H9 (cell line): ENCODE measurements around the gene SIRT7. TPM values are rescaled to one million over a fixed set of nuclear protein-coding genes. Genes with fewer than 3 reads are reported as not detected.

ENCODE experiments used
- DNase-seq: peaks from one replicate; pipeline ENCODE4 v3.0.0-alpha.2; 2017
- H2AFZ ChIP-seq: one replicate; pipeline ENCODE4 v1.6.1; 2013; ENCODE audit warnings: mild to moderate bottlenecking, low read length, control low read depth, moderate library complexity
- H2AK5ac ChIP-seq: 2 replicates; pipeline ENCODE4 v1.6.1; 2013; ENCODE audit warnings: low read length, control low read depth, mixed read lengths; ENCODE audit not compliant: insufficient read length
- H2BK120ac ChIP-seq: one replicate; pipeline ENCODE4 v1.6.1; 2013; ENCODE audit warnings: low read depth, mild to moderate bottlenecking, low read length, control low read depth, inconsistent platforms; ENCODE audit not compliant: poor library complexity, severe bottlenecking
- H2BK12ac ChIP-seq: 2 replicates; pipeline ENCODE4 v1.6.1; 2013; ENCODE audit warnings: low read length, control low read depth, mixed read lengths, low read depth; ENCODE audit not compliant: insufficient read length
- H2BK15ac ChIP-seq: 2 replicates; pipeline ENCODE4 v1.6.1; 2013; ENCODE audit warnings: low read depth, low read length, control low read depth
- H2BK20ac ChIP-seq: one replicate; pipeline ENCODE4 v1.6.1; 2013; ENCODE audit warnings: low read depth, mild to moderate bottlenecking, low read length, control low read depth, inconsistent platforms; ENCODE audit not compliant: poor library complexity, severe bottlenecking
- H2BK5ac ChIP-seq: 2 replicates; pipeline ENCODE4 v1.6.1; 2013; ENCODE audit warnings: low read length, control low read depth, mixed read lengths; ENCODE audit not compliant: insufficient read length
- H3K14ac ChIP-seq: 2 replicates; pipeline ENCODE4 v1.6.1; 2013; ENCODE audit warnings: low read length, control low read depth; ENCODE audit not compliant: insufficient read depth
- H3K18ac ChIP-seq: 2 replicates; pipeline ENCODE4 v1.6.1; 2013; ENCODE audit warnings: low read depth, mild to moderate bottlenecking, mixed read lengths, low read length, control low read depth; ENCODE audit not compliant: insufficient read length
- H3K23ac ChIP-seq: 2 replicates; pipeline ENCODE4 v1.6.1; 2013; ENCODE audit warnings: low read length, control low read depth, mixed read lengths, low read depth; ENCODE audit not compliant: insufficient read length
- H3K23me2 ChIP-seq: 2 replicates; pipeline ENCODE4 v1.6.1; 2013; ENCODE audit warnings: low read depth, mild to moderate bottlenecking, mixed read lengths, low read length, control low read depth; ENCODE audit not compliant: insufficient read length, poor library complexity, severe bottlenecking
- H3K27ac ChIP-seq: 2 replicates; pipeline ENCODE4 v1.5.1; 2013; ENCODE audit warnings: low read length, control low read depth, mixed read lengths, low read depth; ENCODE audit not compliant: insufficient read length
- H3K27me3 ChIP-seq: 2 replicates; pipeline ENCODE4 v1.6.1; 2013; ENCODE audit warnings: low read length, control low read depth, inconsistent platforms; ENCODE audit not compliant: insufficient read depth
- H3K4ac ChIP-seq: 2 replicates; pipeline ENCODE4 v1.6.1; 2013; ENCODE audit warnings: low read depth, mild to moderate bottlenecking, control low read depth, inconsistent platforms, low read length, moderate library complexity
- H3K4me1 ChIP-seq: 2 replicates; pipeline ENCODE4 v1.6.1; 2013; ENCODE audit warnings: low read length, control low read depth, inconsistent platforms; ENCODE audit not compliant: insufficient read depth
- H3K4me2 ChIP-seq: 2 replicates; pipeline ENCODE4 v1.6.1; 2013; ENCODE audit warnings: low read length, control low read depth, mixed read lengths; ENCODE audit not compliant: insufficient read length, insufficient read depth
- H3K56ac ChIP-seq: 2 replicates; pipeline ENCODE4 v1.6.1; 2013; ENCODE audit warnings: low read depth, mild to moderate bottlenecking, mixed read lengths, low read length, control low read depth; ENCODE audit not compliant: insufficient read length
- H3K79me1 ChIP-seq: 2 replicates; pipeline ENCODE4 v1.6.1; 2013; ENCODE audit warnings: low read depth, mild to moderate bottlenecking, moderate library complexity, low read length, control low read depth, inconsistent platforms; ENCODE audit not compliant: insufficient read depth, poor library complexity, severe bottlenecking
- H3K79me2 ChIP-seq: 2 replicates; pipeline ENCODE4 v1.6.1; 2013; ENCODE audit warnings: low read length, control low read depth, inconsistent platforms; ENCODE audit not compliant: insufficient read depth
- H3K9ac ChIP-seq: 2 replicates; pipeline ENCODE4 v1.6.1; 2013; ENCODE audit warnings: low read length, control low read depth, mixed read lengths; ENCODE audit not compliant: insufficient read length; ENCODE audit errors: extremely low read depth
- H3K9me3 ChIP-seq: one replicate; pipeline ENCODE4 v1.6.1; 2013; ENCODE audit warnings: low read depth, low read length, inconsistent platforms; ENCODE audit not compliant: control insufficient read depth
- H3T11ph ChIP-seq: one replicate; pipeline ENCODE4 v1.6.1; 2013; ENCODE audit warnings: mild to moderate bottlenecking, low read length, control low read depth, inconsistent platforms
- H4K20me1 ChIP-seq: one replicate; pipeline ENCODE4 v1.6.1; 2013; ENCODE audit not compliant: control insufficient read depth, insufficient read length, insufficient read depth
- H4K5ac ChIP-seq: 2 replicates; pipeline ENCODE4 v1.6.1; 2013; ENCODE audit warnings: low read depth, mild to moderate bottlenecking, mixed read lengths, low read length, control low read depth; ENCODE audit not compliant: insufficient read length
- H4K8ac ChIP-seq: replicated peaks from 2 replicates; pipeline ENCODE4 v1.6.1; 2013; ENCODE audit warnings: low read length, control low read depth, mixed read lengths, low read depth; ENCODE audit not compliant: insufficient read length
- H4K91ac ChIP-seq: 2 replicates; pipeline ENCODE4 v1.6.1; 2013; ENCODE audit warnings: low read depth, mild to moderate bottlenecking, moderate library complexity, mixed read lengths, low read length, control low read depth; ENCODE audit not compliant: insufficient read length
- H3K27ac Mint-ChIP-seq, 3 experiments: 2 replicates in 2 of 3; 3 replicates in 1 of 3; pipeline ENCODE4 v1.8.0; 2020 to 2021; ENCODE audit warnings: mixed read lengths in 3 of 3, mild to moderate bottlenecking in 1 of 3, moderate library complexity in 1 of 3
- H3K27me3 Mint-ChIP-seq: 2 replicates; pipeline ENCODE4 v1.8.0; 2021; ENCODE audit warnings: low read depth, mild to moderate bottlenecking, moderate library complexity, mixed read lengths
- H3K36me3 Mint-ChIP-seq, 3 experiments: 2 replicates in 2 of 3; 3 replicates in 1 of 3; pipeline ENCODE4 v1.8.0; 2020 to 2021; ENCODE audit warnings: low read depth in 3 of 3, mixed read lengths in 3 of 3; ENCODE audit not compliant: insufficient read depth in 1 of 3
- H3K4me1 Mint-ChIP-seq, 2 experiments: 2 replicates each; pipeline ENCODE4 v1.8.0; 2020; ENCODE audit warnings: mixed read lengths in 2 of 2
- H3K4me3 Mint-ChIP-seq, 2 experiments: 2 replicates in 1 of 2; 3 replicates in 1 of 2; pipeline ENCODE4 v1.8.0; 2020 to 2021; ENCODE audit warnings: mild to moderate bottlenecking in 2 of 2, mixed read lengths in 2 of 2, moderate library complexity in 1 of 2
- H3K9me3 Mint-ChIP-seq, 2 experiments: 2 replicates in 1 of 2; 3 replicates in 1 of 2; pipeline ENCODE4 v1.8.0; 2020; ENCODE audit warnings: mild to moderate bottlenecking in 2 of 2, mixed read lengths in 2 of 2, moderate library complexity in 1 of 2
- WGBS: extraction: QIAGEN DNeasy Blood & Tissue Kit; methylation state at CpG from one replicate; pipeline ENCODE4 v1.1.7; 2013; ENCODE audit warnings: missing lambda C conversion rate, low lambda C conversion rate, mixed read lengths; ENCODE audit not compliant: insufficient read length; ENCODE audit errors: extremely low coverage; 5-methylcytosine and 5-hydroxymethylcytosine counted together
- total RNA-seq: library from RNA; stranded (reverse); gene quantifications from 2 replicates; pipeline ENCODE4 v1.2.1, GENCODE V29; 2021
- TF ChIP-seq, protein P1 (sequence below): fragments of 200-600 bp; sonication (generic); conservative IDR thresholded peaks from 3 replicates; pipeline ENCODE4 v1.8.0; 2021; ENCODE audit warnings: antibody characterized with exemption, mild to moderate bottlenecking

Gene SIRT7
- total RNA-seq, 1 experiment from 2014 or later, result 29.7 TPM

DNA sequence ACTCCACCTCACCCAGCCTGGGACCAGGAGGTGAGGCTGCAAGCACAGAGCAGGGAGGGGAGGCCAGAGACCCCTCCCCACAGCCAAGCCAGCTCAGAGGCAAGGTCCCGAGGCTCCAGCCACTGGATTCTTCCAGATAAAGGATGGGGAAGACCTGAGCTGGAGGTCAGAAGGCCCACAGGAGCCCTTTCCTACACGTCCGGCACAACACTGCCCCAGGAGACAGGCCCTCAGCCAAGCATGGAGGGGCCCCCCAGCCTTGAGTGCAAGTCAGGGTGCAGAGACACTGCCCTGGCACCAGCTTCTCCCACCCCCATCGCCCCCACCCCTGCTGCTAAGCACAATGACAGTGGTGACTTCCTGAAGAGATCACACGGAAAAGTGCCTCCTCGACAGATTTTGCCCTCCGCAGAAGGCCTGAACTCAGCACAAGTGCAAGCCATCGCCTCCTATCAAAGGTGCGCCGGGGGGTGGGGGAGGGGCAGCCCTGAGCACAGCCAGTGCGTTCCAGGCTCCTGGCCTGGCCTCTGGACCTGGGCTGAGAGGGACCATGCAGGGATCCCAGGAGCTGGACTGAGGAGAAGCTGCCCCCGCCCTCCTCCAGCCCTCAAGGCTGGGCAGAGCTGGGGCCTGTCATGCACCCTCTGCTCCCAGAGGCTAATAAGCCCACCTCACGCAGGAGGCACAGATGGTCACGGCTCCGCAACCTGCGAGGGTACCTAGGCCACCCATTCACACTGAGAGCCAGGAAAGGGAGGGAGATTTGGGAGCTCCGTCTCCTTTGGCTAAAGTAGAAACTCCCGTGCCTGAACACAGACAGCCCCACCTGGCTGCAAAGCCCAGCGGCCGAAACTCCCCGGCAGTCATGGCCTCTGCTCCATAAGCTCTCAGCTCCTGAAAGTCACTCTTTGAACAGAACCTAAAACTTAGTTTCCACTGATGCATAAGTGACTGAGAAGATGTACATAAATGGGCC, 6.9 kb upstream of the SIRT7 start:
- Histone ChIP-seq H4K5ac (no peak overlapping the region), H2BK12ac (no peak overlapping the region), H3K4ac (no peak overlapping the region), H3K79me1 (peaks cover 5% of the 10 kb centered on the region), H2BK120ac (no peak overlapping the region), H3K4me1 (peaks cover 3% of the 10 kb centered on the region; the same call in 1 of the 2 replicates), H3K9ac (no peak overlapping the region), H3K23ac (no peak overlapping the region), H2BK20ac (no peak overlapping the region), H3K27me3 (no peaks in the 10 kb centered on the region), H3K56ac (no peak overlapping the region), H3K79me2 (peaks cover 22% of the 10 kb centered on the region; the same call in 1 of the 2 replicates), H3K4me2 (peak overlapping the region; percentile 5), H3K23me2 (peaks cover 11% of the 10 kb centered on the region), H3K27ac (no peak overlapping the region), H4K20me1 (no peaks in the 10 kb centered on the region), H3K14ac (no peak overlapping the region), H3K9me3 (no peaks in the 10 kb centered on the region), H2AK5ac (no peak overlapping the region), H2BK15ac (no peak overlapping the region), H4K8ac (no peak overlapping the region), H3K18ac (no peak overlapping the region), H2AFZ (no peak overlapping the region), H4K91ac (no peak overlapping the region), H2BK5ac (no peak overlapping the region), H3T11ph (no peak overlapping the region)
- H3K27me3 Mint-ChIP-seq, result peaks cover 9% of the 10 kb centered on the region
- H3K4me1 Mint-ChIP-seq, result peaks cover 35 to 38% of the 10 kb centered on the region in 2 experiments
- no peaks in the 10 kb centered on the region for H3K9me3 Mint-ChIP-seq
- peaks cover 10 to 22% (median 15%) of the 10 kb centered on the region in 3 experiments; a peak in 6 of 7 replicates for H3K36me3 Mint-ChIP-seq
- peak; percentile 82 for DNase-seq
- no CpG with 5 or more reads among the region's 21 CpGs for WGBS
- peak overlapping the region in 2 of 3 experiments; percentile 93 to 97; a peak in 4 of 7 replicates for H3K27ac Mint-ChIP-seq
- H3K4me3 Mint-ChIP-seq, result peak overlapping the region; percentile 79 to 85
- TF ChIP-seq, protein P1, sequence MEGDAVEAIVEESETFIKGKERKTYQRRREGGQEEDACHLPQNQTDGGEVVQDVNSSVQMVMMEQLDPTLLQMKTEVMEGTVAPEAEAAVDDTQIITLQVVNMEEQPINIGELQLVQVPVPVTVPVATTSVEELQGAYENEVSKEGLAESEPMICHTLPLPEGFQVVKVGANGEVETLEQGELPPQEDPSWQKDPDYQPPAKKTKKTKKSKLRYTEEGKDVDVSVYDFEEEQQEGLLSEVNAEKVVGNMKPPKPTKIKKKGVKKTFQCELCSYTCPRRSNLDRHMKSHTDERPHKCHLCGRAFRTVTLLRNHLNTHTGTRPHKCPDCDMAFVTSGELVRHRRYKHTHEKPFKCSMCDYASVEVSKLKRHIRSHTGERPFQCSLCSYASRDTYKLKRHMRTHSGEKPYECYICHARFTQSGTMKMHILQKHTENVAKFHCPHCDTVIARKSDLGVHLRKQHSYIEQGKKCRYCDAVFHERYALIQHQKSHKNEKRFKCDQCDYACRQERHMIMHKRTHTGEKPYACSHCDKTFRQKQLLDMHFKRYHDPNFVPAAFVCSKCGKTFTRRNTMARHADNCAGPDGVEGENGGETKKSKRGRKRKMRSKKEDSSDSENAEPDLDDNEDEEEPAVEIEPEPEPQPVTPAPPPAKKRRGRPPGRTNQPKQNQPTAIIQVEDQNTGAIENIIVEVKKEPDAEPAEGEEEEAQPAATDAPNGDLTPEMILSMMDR, result no peak
